HG03139 (cell line): ENCODE measurements around the gene CD200R1L.

Experiments
- ATAC-seq: cut with Tn5 transposase; IDR thresholded peaks from one replicate; pipeline ENCODE4 v1.9.1; 2021; ENCODE audit not compliant: unreplicated experiment

CD200R1L gene

DNA sequence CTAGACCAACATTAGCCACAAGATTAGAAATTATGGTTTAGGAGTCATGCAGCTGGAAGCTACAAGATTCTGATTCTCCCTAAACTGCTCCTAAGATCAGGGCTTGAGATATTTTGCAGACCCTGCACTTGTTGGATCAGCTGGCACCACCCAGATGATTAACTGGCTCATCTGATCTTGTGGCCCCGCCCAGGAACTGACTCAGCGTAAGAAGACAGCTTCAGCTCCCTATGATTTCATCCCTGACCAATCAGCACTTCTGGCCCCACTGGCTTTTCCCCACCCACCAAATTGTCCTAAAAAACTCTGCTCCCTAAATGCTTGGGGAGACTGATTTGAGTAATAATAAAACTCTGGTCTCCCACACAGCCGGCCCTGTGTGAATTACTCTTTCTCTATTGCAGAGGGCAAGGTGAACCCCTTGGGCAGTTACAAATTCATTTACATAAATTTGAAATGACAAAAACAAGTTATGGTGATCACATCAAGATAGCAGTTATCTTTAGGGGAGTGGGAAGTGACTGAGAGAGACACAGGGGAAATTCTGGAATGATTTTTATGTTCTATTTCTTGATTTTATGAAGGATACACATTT is 76.5 kb downstream of the CD200R1L start:
- ATAC-seq: no peak

DNA sequence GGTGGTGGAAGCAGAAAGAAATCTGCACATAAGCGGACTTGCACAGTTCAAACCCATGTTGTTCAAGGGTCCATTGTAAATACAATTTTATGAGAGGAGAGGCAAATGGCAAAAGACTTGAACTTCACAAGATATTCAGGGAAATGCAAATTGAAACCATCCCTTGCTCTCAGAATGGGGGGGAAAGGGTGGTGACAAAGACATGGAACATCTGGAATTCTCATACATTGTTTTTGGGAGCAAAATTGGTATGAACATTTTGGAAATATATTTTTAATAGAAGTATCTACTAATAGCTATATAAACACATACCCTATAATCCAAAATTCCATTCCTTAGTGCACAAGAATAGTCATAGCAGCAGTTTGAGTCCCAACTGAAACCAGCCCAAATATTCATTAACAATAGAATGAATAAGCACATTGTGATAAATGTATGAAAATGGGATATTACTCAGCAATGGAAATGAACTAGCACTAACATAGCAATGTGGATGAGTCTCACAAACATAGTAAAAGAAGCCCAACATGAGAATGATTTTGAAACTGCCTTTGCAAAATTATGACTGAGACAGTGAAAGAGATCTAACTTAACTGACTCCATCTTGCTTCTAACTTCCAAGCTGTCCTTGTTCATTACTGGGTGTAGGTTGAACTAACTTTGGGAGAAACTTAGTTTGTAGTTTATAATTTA is 77.2 kb downstream of the CD200R1L start:
- ATAC-seq: no peak

DNA sequence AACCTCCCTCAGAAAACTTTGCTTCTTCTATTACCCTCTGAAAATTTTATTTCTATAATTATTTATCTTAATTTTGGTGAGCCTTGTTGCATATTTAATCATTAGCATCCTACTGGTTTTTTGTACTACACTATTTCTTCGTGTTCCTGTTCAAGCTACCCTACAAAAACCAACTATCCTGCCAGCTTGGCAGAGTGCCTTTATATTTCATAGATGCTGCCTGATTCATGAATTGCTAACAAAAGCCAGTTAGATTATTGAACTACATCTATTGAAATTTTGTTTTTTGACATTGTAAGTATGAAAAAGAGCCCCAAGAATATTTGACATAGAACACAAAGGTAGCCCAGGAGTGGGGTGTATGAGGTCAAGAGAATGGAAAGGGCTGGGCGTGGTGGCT is 78.9 kb downstream of the CD200R1L start:
- no peak for ATAC-seq

DNA sequence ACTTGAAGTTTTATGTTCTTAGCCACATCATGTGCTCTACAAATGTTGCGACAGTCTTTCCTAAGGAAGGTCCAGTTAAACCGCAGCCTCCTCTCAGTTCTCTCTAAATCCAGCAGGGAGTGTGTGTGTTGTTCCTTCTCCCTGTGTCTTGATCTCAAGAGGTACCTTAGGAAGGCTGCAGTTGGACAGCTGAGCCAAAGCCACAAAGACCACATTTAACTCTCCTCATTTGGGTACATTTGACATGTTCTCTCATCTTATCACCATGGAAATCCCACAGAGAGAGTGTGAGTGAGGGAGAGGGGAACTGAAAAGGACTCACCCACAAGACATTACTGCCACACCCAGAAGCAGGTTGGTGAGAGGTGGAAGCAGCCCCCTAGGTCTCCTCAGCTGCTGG is 79.5 kb downstream of the CD200R1L start:
- no peak for ATAC-seq
